ENCODE results near the gene GNAS.

GRCh38 chr20:58890518-58891085, 38.1 kb downstream of the GNAS start:
- TF ChIP-seq, protein P1, sequence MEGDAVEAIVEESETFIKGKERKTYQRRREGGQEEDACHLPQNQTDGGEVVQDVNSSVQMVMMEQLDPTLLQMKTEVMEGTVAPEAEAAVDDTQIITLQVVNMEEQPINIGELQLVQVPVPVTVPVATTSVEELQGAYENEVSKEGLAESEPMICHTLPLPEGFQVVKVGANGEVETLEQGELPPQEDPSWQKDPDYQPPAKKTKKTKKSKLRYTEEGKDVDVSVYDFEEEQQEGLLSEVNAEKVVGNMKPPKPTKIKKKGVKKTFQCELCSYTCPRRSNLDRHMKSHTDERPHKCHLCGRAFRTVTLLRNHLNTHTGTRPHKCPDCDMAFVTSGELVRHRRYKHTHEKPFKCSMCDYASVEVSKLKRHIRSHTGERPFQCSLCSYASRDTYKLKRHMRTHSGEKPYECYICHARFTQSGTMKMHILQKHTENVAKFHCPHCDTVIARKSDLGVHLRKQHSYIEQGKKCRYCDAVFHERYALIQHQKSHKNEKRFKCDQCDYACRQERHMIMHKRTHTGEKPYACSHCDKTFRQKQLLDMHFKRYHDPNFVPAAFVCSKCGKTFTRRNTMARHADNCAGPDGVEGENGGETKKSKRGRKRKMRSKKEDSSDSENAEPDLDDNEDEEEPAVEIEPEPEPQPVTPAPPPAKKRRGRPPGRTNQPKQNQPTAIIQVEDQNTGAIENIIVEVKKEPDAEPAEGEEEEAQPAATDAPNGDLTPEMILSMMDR (IDR thresholded peaks at IDR 0.05), result no peak
- TF ChIP-seq POLR2A (IDR thresholded peaks at IDR 0.05) (peak; percentile 26 to 34), EP300 (IDR thresholded peaks at IDR 0.05) (peak; percentile 44 to 47)
